ENCODE results near the gene KCNQ1OT1. TPM values are rescaled to one million over a fixed set of nuclear protein-coding genes. Genes with fewer than 3 reads are reported as not detected.

Gene KCNQ1OT1
- total RNA-seq, 1 experiment from 2014 or later = 2.4 TPM

DNA sequence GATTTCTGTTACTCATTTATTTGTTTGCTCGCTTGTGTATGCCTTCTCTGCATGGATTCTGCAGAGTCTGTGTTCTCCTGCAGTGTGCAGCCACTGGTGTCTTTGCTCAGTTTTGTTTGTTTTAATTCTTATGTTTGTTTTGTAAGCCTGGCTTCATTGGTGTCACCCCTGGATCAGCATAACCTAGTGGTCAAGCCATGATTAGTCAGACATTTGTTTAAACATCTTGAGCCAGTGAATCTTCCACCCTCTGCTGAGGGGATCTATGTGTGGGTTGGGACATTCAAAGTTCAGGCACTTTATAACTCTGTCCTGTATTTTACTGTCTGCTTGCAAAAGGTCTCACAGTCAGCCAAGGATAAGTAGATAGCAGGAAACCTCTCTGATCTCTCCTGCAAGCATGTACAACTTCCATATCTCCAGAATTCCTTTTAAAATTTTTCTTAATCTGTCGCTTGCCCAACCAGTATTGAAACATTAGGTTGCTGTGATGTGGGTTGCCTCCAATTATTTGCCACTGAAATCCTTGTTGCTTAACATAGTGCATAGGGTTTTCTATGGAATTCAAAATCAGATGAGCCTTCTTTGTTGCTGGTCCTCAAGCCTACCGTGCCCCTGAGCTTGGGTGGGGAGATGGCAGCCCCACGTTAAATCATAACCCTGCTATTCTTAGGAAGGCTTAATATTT, 86.8 kb downstream of the KCNQ1OT1 start:
- Mint-ChIP-seq H3K4me3 (no peak overlapping the region), H3K27me3 (ENCODE audit: low read depth) (peaks cover 100% of the 10 kb centered on the region; the same call in 1 of the 2 replicates), H3K9me3 (peaks cover 25% of the 10 kb centered on the region), H3K27ac (no peak overlapping the region), H3K36me3 (no peaks in the 10 kb centered on the region), H3K4me1 (no peaks in the 10 kb centered on the region)
- CTCF ChIA-PET = no interaction called here
- ATAC-seq (no peak), DNase-seq (ENCODE audit: low spot score) (no peak)
- POLR2A ChIA-PET = no interaction called here
- TF ChIP-seq ZNF396 (CRISPR knock-in tag; IDR thresholded peaks at IDR 0.05; ENCODE audit: borderline replicate concordance) = no peak

- peaks cover 23% of the 10 kb centered on the region for H3K9me3 Mint-ChIP-seq
- no peak overlapping the region for H3K27ac Mint-ChIP-seq
These were observed 90.4 kb downstream of the KCNQ1OT1 start for GRCh38 chr11:2609345-2609744.

GRCh38 chr11:2599561-2600189, 100.1 kb downstream of the KCNQ1OT1 start:
- CTCF ChIA-PET = no interaction called here
- H3K27me3 Mint-ChIP-seq (ENCODE audit: low read depth) = peaks cover 99% of the 10 kb centered on the region; the same call in 1 of the 2 replicates

More at GRCh38 chr11:2609345-2609744, 90.4 kb downstream of the KCNQ1OT1 start:
- Mint-ChIP-seq H3K27me3 (ENCODE audit: low read depth) (peaks cover 100% of the 10 kb centered on the region; the same call in 1 of the 2 replicates), H3K4me3 (no peak overlapping the region), H3K36me3 (peaks cover 3% of the 10 kb centered on the region; the same call in 1 of the 2 replicates), H3K4me1 (no peaks in the 10 kb centered on the region)
- DNase-seq (ENCODE audit: low spot score) (no peak), ATAC-seq (no peak)
- CTCF ChIA-PET = no interaction called here
- TF ChIP-seq SP1 (CRISPR knock-in tag; conservative IDR thresholded peaks at IDR 0.05) (no peak), ETV6 (CRISPR knock-in tag; IDR thresholded peaks at IDR 0.05) (no peak)
- POLR2A ChIA-PET = no interaction called here

GRCh38 chr11:2595204-2595603, 104.6 kb downstream of the KCNQ1OT1 start:
- peaks cover 99% of the 10 kb centered on the region; the same call in 1 of the 2 replicates for H3K27me3 Mint-ChIP-seq (ENCODE audit: low read depth)
- no peak overlapping the region for H3K27ac Mint-ChIP-seq
- DNase-seq (ENCODE audit: low spot score) (no peak), ATAC-seq (no peak)
- TF ChIP-seq ZNF532 (CRISPR knock-in tag; IDR thresholded peaks at IDR 0.05; ENCODE audit: borderline replicate concordance) = no peak
- TF ChIP-seq SMAD3 (CRISPR knock-in tag; IDR thresholded peaks at IDR 0.05; ENCODE audit: borderline replicate concordance) = no peak
- ChIA-PET CTCF (no interaction called here), POLR2A (no interaction called here)
- peaks cover 15% of the 10 kb centered on the region for H3K36me3 Mint-ChIP-seq
- no peak overlapping the region for H3K4me3 Mint-ChIP-seq
- H3K9me3 Mint-ChIP-seq = peaks cover 26% of the 10 kb centered on the region
- H3K4me1 Mint-ChIP-seq = peaks cover 7% of the 10 kb centered on the region; the same call in 1 of the 2 replicates

More at GRCh38 chr11:2599561-2600189, 100.1 kb downstream of the KCNQ1OT1 start:
- ATAC-seq (no peak; the same call in 1 of the 2 replicates), DNase-seq (ENCODE audit: low spot score) (no peak)
- Mint-ChIP-seq H3K4me3 (no peak overlapping the region), H3K27ac (no peak overlapping the region), H3K36me3 (peaks cover 15% of the 10 kb centered on the region), H3K4me1 (peaks cover 9% of the 10 kb centered on the region), H3K9me3 (peaks cover 26% of the 10 kb centered on the region)
- POLR2A ChIA-PET = no interaction called here
- TF ChIP-seq, protein P1, sequence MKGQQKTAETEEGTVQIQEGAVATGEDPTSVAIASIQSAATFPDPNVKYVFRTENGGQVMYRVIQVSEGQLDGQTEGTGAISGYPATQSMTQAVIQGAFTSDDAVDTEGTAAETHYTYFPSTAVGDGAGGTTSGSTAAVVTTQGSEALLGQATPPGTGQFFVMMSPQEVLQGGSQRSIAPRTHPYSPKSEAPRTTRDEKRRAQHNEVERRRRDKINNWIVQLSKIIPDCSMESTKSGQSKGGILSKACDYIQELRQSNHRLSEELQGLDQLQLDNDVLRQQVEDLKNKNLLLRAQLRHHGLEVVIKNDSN (CRISPR knock-in tag; IDR thresholded peaks at IDR 0.05) = peak; percentile 36; the same call in 1 of the 2 replicates
- TF ChIP-seq NFE2L1 (CRISPR knock-in tag; IDR thresholded peaks at IDR 0.05) (0 out of 2 replicates have a peak, but pooled peaks have one; percentile 34), TEAD4 (CRISPR knock-in tag; IDR thresholded peaks at IDR 0.05) (no peak), GRHL2 (CRISPR knock-in tag; IDR thresholded peaks at IDR 0.05; ENCODE audit: insufficient replicate concordance, severe bottlenecking) (no peak)

GRCh38 chr11:2594267-2594666, 105.5 kb downstream of the KCNQ1OT1 start:
- H3K4me3 Mint-ChIP-seq = no peak overlapping the region
- DNase-seq (ENCODE audit: low spot score) (no peak), ATAC-seq (no peak)
- H3K9me3 Mint-ChIP-seq = peaks cover 23% of the 10 kb centered on the region
- H3K36me3 Mint-ChIP-seq = peaks cover 13% of the 10 kb centered on the region
- H3K4me1 Mint-ChIP-seq = no peaks in the 10 kb centered on the region
- ChIA-PET CTCF (no interaction called here), POLR2A (no interaction called here)
- no peak overlapping the region for H3K27ac Mint-ChIP-seq
- peaks cover 99% of the 10 kb centered on the region; the same call in 1 of the 2 replicates for H3K27me3 Mint-ChIP-seq (ENCODE audit: low read depth)
- TF ChIP-seq ATF1 (CRISPR knock-in tag; IDR thresholded peaks at IDR 0.05) (no peak), ZNF532 (CRISPR knock-in tag; IDR thresholded peaks at IDR 0.05; ENCODE audit: borderline replicate concordance) (no peak), TCF7 (CRISPR knock-in tag; IDR thresholded peaks at IDR 0.05; ENCODE audit: low read depth) (no peak), TEAD1 (CRISPR knock-in tag; IDR thresholded peaks at IDR 0.05) (no peak)
- TF ChIP-seq, protein P2, sequence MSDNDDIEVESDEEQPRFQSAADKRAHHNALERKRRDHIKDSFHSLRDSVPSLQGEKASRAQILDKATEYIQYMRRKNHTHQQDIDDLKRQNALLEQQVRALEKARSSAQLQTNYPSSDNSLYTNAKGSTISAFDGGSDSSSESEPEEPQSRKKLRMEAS (CRISPR knock-in tag; IDR thresholded peaks at IDR 0.05) = no peak
